ENCODE results near the gene ZBTB7C.

The ZBTB7C gene

DNA sequence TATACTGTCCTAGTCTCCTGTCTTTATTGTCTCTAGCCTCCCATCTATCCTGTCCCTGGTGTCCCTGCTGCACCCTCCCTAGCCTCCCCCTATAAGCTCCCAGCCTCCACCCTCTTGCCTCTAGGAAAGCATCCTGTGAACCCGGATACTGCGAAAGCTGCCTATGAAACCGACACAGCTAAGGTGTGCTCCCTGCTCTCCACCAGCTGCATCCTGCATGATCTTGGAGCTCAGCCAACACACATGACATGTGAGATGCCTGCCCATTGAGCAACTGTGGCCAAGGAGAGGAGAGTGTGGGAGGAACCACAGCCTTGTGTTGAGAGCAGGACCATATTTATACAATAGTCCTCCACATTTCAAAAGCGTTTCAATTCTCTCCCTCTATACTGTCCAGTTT, 187.1 kb downstream of the ZBTB7C start:
- H3K4me3 ChIP-seq (ENCODE audit: control insufficient read depth, low read depth, low read length), result no peak overlapping the region
- TF ChIP-seq, protein P1, sequence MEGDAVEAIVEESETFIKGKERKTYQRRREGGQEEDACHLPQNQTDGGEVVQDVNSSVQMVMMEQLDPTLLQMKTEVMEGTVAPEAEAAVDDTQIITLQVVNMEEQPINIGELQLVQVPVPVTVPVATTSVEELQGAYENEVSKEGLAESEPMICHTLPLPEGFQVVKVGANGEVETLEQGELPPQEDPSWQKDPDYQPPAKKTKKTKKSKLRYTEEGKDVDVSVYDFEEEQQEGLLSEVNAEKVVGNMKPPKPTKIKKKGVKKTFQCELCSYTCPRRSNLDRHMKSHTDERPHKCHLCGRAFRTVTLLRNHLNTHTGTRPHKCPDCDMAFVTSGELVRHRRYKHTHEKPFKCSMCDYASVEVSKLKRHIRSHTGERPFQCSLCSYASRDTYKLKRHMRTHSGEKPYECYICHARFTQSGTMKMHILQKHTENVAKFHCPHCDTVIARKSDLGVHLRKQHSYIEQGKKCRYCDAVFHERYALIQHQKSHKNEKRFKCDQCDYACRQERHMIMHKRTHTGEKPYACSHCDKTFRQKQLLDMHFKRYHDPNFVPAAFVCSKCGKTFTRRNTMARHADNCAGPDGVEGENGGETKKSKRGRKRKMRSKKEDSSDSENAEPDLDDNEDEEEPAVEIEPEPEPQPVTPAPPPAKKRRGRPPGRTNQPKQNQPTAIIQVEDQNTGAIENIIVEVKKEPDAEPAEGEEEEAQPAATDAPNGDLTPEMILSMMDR (IDR thresholded peaks at IDR 0.05; ENCODE audit: control insufficient read depth, insufficient read depth, low read depth, low read length, missing control alignments), result no peak
- DNase-seq (ENCODE audit: low read depth), result no peak

DNA sequence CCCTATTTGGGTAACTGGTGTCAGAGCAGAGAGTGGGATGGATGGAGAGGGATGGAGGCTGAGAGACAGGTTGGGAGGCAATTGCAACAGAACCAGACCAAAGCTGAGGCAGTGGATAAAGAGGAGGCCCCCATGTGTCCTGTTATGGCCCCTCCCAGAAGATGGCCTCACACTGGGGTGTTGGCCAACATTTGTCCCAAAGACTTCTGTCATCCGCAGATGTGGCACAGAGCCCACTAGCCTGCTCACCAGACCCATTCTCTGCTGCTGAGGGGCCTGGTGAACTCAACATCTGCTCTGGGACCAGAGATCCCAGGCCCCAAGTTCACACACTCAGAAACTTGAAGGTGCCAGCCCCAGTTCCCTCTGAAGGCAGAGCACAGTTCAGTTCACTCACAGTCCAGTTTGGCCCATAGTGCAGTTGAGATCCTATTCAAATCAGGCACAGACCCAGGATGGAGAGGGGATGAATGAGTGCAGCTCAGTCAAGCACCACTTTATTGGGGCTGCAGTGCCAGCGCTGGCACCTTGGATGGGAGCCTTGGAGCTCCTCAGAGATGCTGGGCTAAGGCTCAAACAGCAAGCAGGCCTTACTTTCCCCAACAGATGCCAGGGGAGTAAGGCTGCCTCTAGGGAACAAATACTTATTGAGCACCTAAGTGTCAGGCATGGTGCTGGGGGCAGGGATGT, 189.2 kb downstream of the ZBTB7C start:
- no peak overlapping the region for H3K4me3 ChIP-seq (ENCODE audit: control insufficient read depth, low read depth, low read length)
- TF ChIP-seq, protein P1 (IDR thresholded peaks at IDR 0.05; ENCODE audit: control insufficient read depth, insufficient read depth, low read depth, low read length, missing control alignments), result no peak
- no peak for DNase-seq (ENCODE audit: low read depth)

DNA sequence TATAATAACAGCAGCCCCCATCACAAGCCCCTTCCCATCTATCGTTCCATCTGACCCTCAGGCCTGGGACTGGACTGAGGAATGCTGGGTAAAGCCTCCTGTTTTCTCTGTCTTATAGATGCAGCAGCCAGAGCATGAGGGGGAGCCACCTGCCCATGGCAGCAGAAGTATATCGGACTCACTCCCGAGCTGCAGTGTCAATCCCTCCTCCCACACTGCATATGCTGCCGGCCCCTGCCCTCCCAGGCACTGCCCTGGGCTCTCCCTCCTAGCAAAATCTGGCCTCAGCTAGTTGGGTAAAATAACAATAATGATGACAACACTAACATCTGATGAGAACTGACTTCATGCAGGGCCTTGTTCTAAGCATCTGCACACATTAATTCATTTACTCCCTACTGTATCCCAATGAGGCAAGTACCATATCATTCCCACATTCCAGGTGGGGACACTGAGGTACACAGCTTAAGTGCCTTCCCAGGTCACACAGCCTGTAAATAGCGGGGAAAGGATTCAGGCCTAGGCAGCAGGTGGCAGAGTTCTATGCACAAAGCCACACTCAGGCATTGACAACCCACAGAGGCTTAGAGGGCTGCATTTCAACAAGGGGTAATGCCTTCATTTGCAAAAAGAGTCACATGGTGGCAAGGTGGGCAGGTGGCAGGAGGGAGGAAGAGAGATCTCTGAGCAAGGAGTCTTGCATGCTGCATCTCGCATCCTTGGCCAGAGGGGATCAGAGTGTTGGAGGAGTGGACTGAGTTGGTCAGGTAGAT, 190.0 kb downstream of the ZBTB7C start:
- no peak for DNase-seq (ENCODE audit: low read depth)
- TF ChIP-seq, protein P1 (IDR thresholded peaks at IDR 0.05; ENCODE audit: control insufficient read depth, insufficient read depth, low read depth, low read length, missing control alignments), result no peak
- no peak overlapping the region for H3K4me3 ChIP-seq (ENCODE audit: control insufficient read depth, low read depth, low read length)

DNA sequence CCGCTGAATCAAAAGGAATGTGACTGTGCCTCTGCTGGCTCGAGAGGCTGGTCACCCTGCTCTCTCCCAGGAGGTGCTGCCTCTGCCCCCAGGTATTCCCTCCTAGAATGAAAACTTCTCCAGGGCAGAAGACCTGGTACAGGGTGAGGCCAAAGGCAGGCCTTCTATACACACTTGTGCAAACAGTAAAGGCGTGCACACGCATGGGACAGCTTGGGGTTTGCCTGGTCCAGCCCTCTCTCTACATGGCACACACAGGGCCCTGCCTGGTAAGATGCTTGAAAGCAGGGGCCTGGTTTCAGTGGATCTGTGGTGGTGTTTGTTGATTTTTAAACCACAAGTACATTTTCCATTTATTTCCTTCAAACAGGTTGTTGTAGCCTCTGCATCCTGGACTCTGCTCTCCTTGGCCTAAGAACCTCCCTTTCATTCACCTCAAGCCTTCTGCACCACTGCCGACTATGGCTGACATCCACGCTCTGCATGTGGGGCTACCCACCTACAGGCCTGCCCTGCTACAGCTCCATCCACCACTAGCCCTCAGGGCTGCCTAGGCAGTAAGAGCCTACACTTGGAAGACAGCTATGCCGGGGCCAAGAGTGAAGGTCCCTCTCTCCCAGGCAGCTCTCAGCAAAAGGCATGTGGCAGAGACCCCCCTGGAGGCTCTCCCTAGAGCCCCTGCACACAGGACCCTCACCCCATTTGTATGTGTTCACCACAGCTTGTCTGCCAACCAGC, 190.7 kb downstream of the ZBTB7C start:
- no peak overlapping the region for H3K4me3 ChIP-seq (ENCODE audit: control insufficient read depth, low read depth, low read length)
- TF ChIP-seq, protein P1 (IDR thresholded peaks at IDR 0.05; ENCODE audit: control insufficient read depth, insufficient read depth, low read depth, low read length, missing control alignments), result no peak
- no peak for DNase-seq (ENCODE audit: low read depth)

DNA sequence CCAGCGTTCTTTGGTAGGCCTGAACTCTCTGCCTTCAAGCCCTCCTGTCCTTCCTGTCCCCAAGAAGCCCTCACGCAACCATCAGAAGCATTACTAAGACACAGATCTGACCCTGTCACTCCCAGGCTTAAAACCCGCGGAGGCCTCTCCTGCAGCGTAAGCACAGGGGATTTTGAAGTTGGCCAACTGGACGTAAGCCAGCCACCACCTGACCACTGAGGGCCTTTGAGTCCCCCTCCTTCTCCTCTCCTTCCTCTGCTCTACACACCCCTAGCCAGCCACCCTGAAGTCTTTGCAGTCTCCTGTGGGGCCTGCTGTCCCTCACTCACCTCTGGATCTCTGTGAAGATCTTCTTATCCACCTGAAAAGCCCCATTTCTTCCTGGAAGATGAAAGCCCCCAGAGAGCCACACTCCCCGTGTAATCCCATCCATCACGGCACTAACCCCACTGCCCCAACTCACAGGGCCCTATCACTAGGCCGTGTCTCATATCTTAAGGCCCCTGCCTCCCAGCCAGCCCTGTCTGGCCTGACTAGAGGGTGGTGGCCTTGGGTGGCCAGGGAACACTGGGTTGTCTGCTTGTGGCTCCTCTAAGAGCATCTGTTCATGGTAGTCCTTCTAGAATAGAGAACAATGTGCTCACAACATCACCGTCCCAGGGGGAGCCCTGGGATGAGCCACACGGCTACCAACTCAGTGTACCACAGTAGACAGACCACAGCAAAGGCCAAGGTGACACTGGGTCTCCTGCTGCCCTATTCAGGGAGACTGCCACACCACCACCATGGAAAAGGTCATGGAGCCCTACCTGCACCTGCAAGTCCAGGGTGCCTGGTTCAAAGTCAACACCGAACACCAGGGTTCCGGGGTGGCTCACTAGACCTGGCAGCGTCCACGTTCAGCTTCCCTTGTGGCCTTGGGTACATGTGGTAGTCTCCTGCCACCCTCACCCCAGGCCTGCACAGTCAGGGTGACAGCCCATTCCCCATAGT, 191.6 kb downstream of the ZBTB7C start:
- TF ChIP-seq, protein P1 (IDR thresholded peaks at IDR 0.05; ENCODE audit: control insufficient read depth, insufficient read depth, low read depth, low read length, missing control alignments), result no peak
- H3K4me3 ChIP-seq (ENCODE audit: control insufficient read depth, low read depth, low read length), result no peak overlapping the region
- no peak for DNase-seq (ENCODE audit: low read depth)
